GM12892 (cell line): Measurements from ENCODE around the gene APEX1.

ENCODE experiments used
- POLR2A ChIP-seq: IDR thresholded peaks from 2 replicates; pipeline ENCODE4 v1.6.1; 2011; ENCODE audit warnings: low read depth, low read length, control low read depth
- POLR2AphosphoS5 ChIP-seq: IDR thresholded peaks from 2 replicates; pipeline ENCODE4 v1.6.1; 2011; ENCODE audit warnings: low read depth, low read length, control low read depth
- TAF1 ChIP-seq: IDR thresholded peaks from 2 replicates; pipeline ENCODE4 v1.6.1; 2011; ENCODE audit warnings: low read depth, mild to moderate bottlenecking, control low read depth, low read length, borderline replicate concordance

DNA sequence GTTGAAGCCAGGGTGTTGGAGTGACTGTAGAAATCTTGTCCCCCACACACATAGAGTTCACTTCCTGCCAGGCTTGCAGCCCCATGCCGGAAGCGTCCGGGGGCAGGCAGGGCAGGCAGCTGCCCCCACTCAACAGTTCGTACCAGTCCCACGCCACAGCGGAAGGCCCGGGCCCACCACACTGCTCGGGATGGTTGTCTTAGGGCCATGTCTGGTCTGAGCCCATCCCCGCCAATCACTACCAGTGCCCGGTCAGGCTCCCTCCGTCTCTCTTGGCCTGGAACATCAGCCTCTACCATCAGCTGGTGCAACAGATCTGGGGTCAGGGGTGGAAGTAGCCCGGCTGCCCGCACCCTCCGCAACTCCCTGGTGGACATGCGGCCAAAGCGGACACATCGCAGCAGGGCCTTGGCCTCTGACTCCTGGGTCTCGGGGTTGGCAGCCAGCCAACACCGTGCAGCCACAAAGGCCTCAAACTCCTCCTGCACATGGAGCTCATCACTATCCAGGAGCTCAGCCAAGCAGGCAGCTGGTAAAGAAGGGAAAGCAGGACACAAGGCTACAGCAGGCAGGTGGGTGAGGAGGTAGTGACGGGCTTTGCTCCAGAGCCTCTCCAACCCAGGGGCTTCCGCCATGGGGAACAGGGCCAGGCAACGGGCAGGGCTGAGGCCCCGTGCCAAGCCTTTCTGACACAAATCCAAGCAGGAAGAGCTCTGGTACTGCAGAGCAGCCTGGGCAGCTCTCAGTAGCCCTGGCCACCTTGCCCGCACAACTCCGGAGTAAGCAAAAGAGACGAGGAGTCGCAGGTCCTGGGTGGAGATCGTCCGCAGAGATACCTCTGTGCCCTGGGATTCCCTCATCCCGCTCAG is 25.0 kb upstream of the APEX1 start:
- TF ChIP-seq POLR2A (no peak), POLR2AphosphoS5 (no peak), TAF1 (no peak)
